BJ (cell line): ENCODE measurements around the gene DGLUCY. TPM values are rescaled to one million over a fixed set of nuclear protein-coding genes. Genes with fewer than 3 reads are reported as not detected.
"Not testable (repeated sequence)": the region's sequence is repeated elsewhere in the genome, so short reads cannot be mapped to it uniquely, and the experiment has no call there.

ENCODE experiments used
- CTCF ChIA-PET: fragments of 350-600 bp; formaldehyde crosslinking; extraction: SDS; loops from one replicate; lab custom pipeline; 2021; ENCODE audit warnings: antibody characterized with exemption, inconsistent platforms; lab: Yijun Ruan, JAX
- POLR2A ChIA-PET: fragments of 300-600 bp; sonication (Branson Sonifier 250); formaldehyde crosslinking; extraction: SDS; loops from one replicate; lab custom pipeline; 2021; ENCODE audit warnings: antibody characterized with exemption; lab: Charles Lee
- DNase-seq: peaks from one replicate; pipeline ENCODE4 v3.0.0-alpha.2; 2011; ENCODE audit warnings: low read depth
- H3K27me3 ChIP-seq: 2 replicates; pipeline ENCODE4 v1.6.0; 2011; ENCODE audit warnings: low read length; ENCODE audit not compliant: control insufficient read depth, insufficient read depth
- H3K36me3 ChIP-seq: 2 replicates; pipeline ENCODE4 v1.5.1; 2011; ENCODE audit warnings: low read length; ENCODE audit not compliant: control insufficient read depth, insufficient read depth
- H3K4me3 ChIP-seq: 2 replicates; pipeline ENCODE4 v1.5.1; 2011; ENCODE audit warnings: low read depth, mild to moderate bottlenecking, control low read depth, low read length
- CTCF ChIP-seq: IDR thresholded peaks from 2 replicates; pipeline ENCODE4 v1.5.1; 2011; ENCODE audit warnings: low read depth, mild to moderate bottlenecking, control low read depth, inconsistent platforms, low read length, moderate library complexity; ENCODE audit not compliant: insufficient read depth
- polyA plus RNA-seq: library from polyadenylated mRNA; depleted of rRNA; stranded (reverse); fragments of >200 nt; gene quantifications from 2 replicates; pipeline ENCODE4 v1.2.3, GENCODE V29; 2011

DGLUCY gene
- polyA plus RNA-seq, 1 experiment = 18.9 TPM

GRCh38 chr14:91119556-91120311 is 5.9 kb downstream of the DGLUCY start:
- CTCF ChIA-PET = interaction anchor here (0.6 kb wide), 1 partner anchor 18 kb away, joined by 3 read pairs; no protein-coding TSS in a partner anchor
- no peak overlapping the region for H3K4me3 ChIP-seq

GRCh38 chr14:91123201-91123600 is 9.3 kb downstream of the DGLUCY start:
- CTCF ChIA-PET = no interaction called here
- no peak overlapping the region for H3K4me3 ChIP-seq
- DNase-seq = no peak
- H3K36me3 ChIP-seq = no peaks in the 10 kb centered on the region
- no peaks in the 10 kb centered on the region for H3K27me3 ChIP-seq
- POLR2A ChIA-PET = no interaction called here
- TF ChIP-seq CTCF = no peak

More at GRCh38 chr14:91119556-91120311, 5.9 kb downstream of the DGLUCY start:
- POLR2A ChIA-PET = no interaction called here
- Histone ChIP-seq H3K36me3 (no peaks in the 10 kb centered on the region), H3K27me3 (no peaks in the 10 kb centered on the region)
- TF ChIP-seq CTCF = no peak
- peak; percentile 41 for DNase-seq

- H3K36me3 ChIP-seq, DNase-seq, POLR2A ChIA-PET, H3K27me3 ChIP-seq, H3K4me3 ChIP-seq: not testable (repeated sequence)
- CTCF ChIA-PET = interaction anchor here (1.2 kb wide), 1 partner anchor 14 kb away, joined by 3 read pairs; no protein-coding TSS in a partner anchor
Measured at GRCh38 chr14:91124406-91125270, 10.8 kb downstream of the DGLUCY start.

- CTCF ChIA-PET = no interaction called here
- POLR2A ChIA-PET = no interaction called here
- DNase-seq = no peak
- Histone ChIP-seq H3K27me3 (no peaks in the 10 kb centered on the region), H3K36me3 (no peaks in the 10 kb centered on the region), H3K4me3 (no peak overlapping the region)
- no peak for TF ChIP-seq CTCF
Measured at GRCh38 chr14:91125271-91125660, 11.4 kb downstream of the DGLUCY start.

GRCh38 chr14:91125801-91126200 is 11.9 kb downstream of the DGLUCY start:
- POLR2A ChIA-PET = no interaction called here
- no peaks in the 10 kb centered on the region for H3K27me3 ChIP-seq
- CTCF ChIA-PET = no interaction called here
- no peak overlapping the region for H3K4me3 ChIP-seq
- no peak for TF ChIP-seq CTCF
- no peak for DNase-seq
- no peaks in the 10 kb centered on the region for H3K36me3 ChIP-seq
